NT2/D1 (cell line): ENCODE measurements around the gene UPK3BL2.
"Not testable (repeated sequence)": the region's sequence is repeated elsewhere in the genome, so short reads cannot be mapped to it uniquely, and the experiment has no call there.

ENCODE experiments used
- SUZ12 ChIP-seq: IDR thresholded peaks from 2 replicates; pipeline ENCODE4 v1.6.1; 2011; ENCODE audit not compliant: insufficient read length, insufficient read depth; ENCODE audit errors: extremely low read depth
- YY1 ChIP-seq: IDR thresholded peaks from 2 replicates; pipeline ENCODE4 v1.6.1; 2011; ENCODE audit not compliant: insufficient read length, insufficient read depth
- ZNF274 ChIP-seq: IDR thresholded peaks from 2 replicates; pipeline ENCODE4 v1.6.1; 2011; ENCODE audit warnings: mild to moderate bottlenecking, low read depth, low read length

- not testable (repeated sequence) for TF ChIP-seq SUZ12, ZNF274, YY1
Measured at GRCh38 chr7:102589857-102590256, 46.4 kb upstream of the UPK3BL2 start.
